K562 (cell line): ENCODE results near the gene PDE8B. TPM values are rescaled to one million over a fixed set of nuclear protein-coding genes. Genes with fewer than 3 reads are reported as not detected.

Experiments
- ATAC-seq: fragments of 200-7000 bp; cut with Tn5 transposase; 3 replicates; pipeline ENCODE4 v1.9.1; 2020; ENCODE audit warnings: moderate library complexity
- BruUV-seq: library from RNA; stranded (reverse); fragments of 400-500 nt; replicated peaks from 2 replicates; lab custom pipeline; 2021; lab: Mats Ljungman, UMichigan
- CTCF ChIA-PET: fragments of 300-600 bp; formaldehyde crosslinking; extraction: SDS; loops from one replicate; lab custom pipeline; 2021; ENCODE audit warnings: low intra/inter-chr PET ratio; lab: Yijun Ruan, JAX
- POLR2A ChIA-PET: fragments of 300-600, 350-650 bp; sonication (Branson Sonifier 250); formaldehyde crosslinking; extraction: SDS; loops from one replicate; lab custom pipeline; 2021; ENCODE audit warnings: antibody characterized with exemption, inconsistent platforms; lab: Yijun Ruan, JAX
- DNase-seq, 4 experiments: peaks; one replicate each; pipeline versions ENCODE4 v3.0.0 to v3.0.0-alpha.2; 2011 to 2018; ENCODE audit warnings: low spot score in 3 of 4, mixed read lengths in 3 of 4; ENCODE audit errors: extremely low read depth in 1 of 4
- FAIRE-seq: peaks from 2 replicates; lab custom pipeline; 2011; peaks lifted over from hg19 to GRCh38; lab: Jason Lieb, UNC
- H2AFZ ChIP-seq: 2 replicates; pipeline ENCODE4 v1.6.0; 2011; ENCODE audit warnings: low read depth, low read length, control low read depth, inconsistent platforms
- H3K27ac ChIP-seq: fragments of 200-600 bp; 3 replicates; pipeline ENCODE4 v1.8.0; 2011; ENCODE audit warnings: low read depth, mild to moderate bottlenecking, control low read depth, inconsistent platforms, low read length, moderate library complexity, mixed read lengths; ENCODE audit errors: extremely low read depth
- H3K27me3 ChIP-seq, 2 experiments: fragments of 300-600 bp in 1 of 2; 2 replicates in 1 of 2; 3 replicates in 1 of 2; pipeline versions ENCODE4 v1.6.0 to v1.8.0; 2011; ENCODE audit warnings: inconsistent platforms in 2 of 2, low read length in 2 of 2, mild to moderate bottlenecking in 1 of 2, mixed read lengths in 1 of 2, moderate library complexity in 1 of 2; ENCODE audit not compliant: control insufficient read depth in 2 of 2, insufficient read depth in 2 of 2
- H3K36me3 ChIP-seq: fragments of 300-600 bp; 3 replicates; pipeline ENCODE4 v1.8.0; 2011; ENCODE audit warnings: mild to moderate bottlenecking, low read length, inconsistent platforms; ENCODE audit not compliant: control insufficient read depth, insufficient read depth
- H3K4me1 ChIP-seq, 2 experiments: fragments of 200-600 bp in 1 of 2; replicated peaks in 1 of 2; 2 replicates in 1 of 2; 3 replicates in 1 of 2; pipeline versions ENCODE4 v1.5.1 to v1.8.0; 2011; ENCODE audit warnings: inconsistent platforms in 2 of 2, low read length in 2 of 2, mild to moderate bottlenecking in 1 of 2, mixed read lengths in 1 of 2, moderate library complexity in 1 of 2; ENCODE audit not compliant: control insufficient read depth in 2 of 2, insufficient read depth in 2 of 2
- H3K4me2 ChIP-seq: 2 replicates; pipeline ENCODE4 v1.6.1; 2011; ENCODE audit warnings: low read length, control low read depth, inconsistent platforms, mixed read lengths; ENCODE audit not compliant: insufficient read depth
- H3K4me3 ChIP-seq: fragments of 200-600 bp; sonication (generic), shearing (Covaris generic); 2 replicates; pipeline ENCODE4 v1.5.1; 2016; ENCODE audit warnings: control low read depth, inconsistent platforms
- H3K79me2 ChIP-seq: fragments of 200-600 bp; 3 replicates; pipeline ENCODE4 v1.8.0; 2011; ENCODE audit warnings: low read length, inconsistent platforms; ENCODE audit not compliant: control insufficient read depth, insufficient read depth
- H3K9ac ChIP-seq, 2 experiments: 2 replicates each; pipeline versions ENCODE4 v1.6.0 to v1.6.1; 2011; ENCODE audit warnings: low read depth in 2 of 2, low read length in 2 of 2, control low read depth in 1 of 2, inconsistent platforms in 1 of 2, mild to moderate bottlenecking in 1 of 2, mixed read lengths in 1 of 2; ENCODE audit not compliant: insufficient read depth in 1 of 2
- H3K9me1 ChIP-seq: one replicate; pipeline ENCODE4 v1.6.0; 2011; ENCODE audit warnings: inconsistent platforms, mild to moderate bottlenecking, low read length, moderate library complexity; ENCODE audit not compliant: control insufficient read depth, insufficient read depth
- H3K9me3 ChIP-seq: replicated peaks from 2 replicates; pipeline ENCODE4 v1.5.1; 2011; ENCODE audit warnings: low read depth, low read length, inconsistent platforms; ENCODE audit not compliant: control insufficient read depth, insufficient read depth
- H4K20me1 ChIP-seq: replicated peaks from 2 replicates; pipeline ENCODE4 v1.6.1; 2011; ENCODE audit warnings: low read length, inconsistent platforms, mixed read lengths; ENCODE audit not compliant: control insufficient read depth, insufficient read depth
- TSHZ1 ChIP-seq: fragments of 250-450 bp; sonication (Bioruptor Pico); IDR thresholded peaks from 2 replicates; pipeline ENCODE4 v1.4.0; 2020; ENCODE audit warnings: mild to moderate bottlenecking, moderate library complexity
- ZNF449 ChIP-seq: fragments of 250-450 bp; sonication (Bioruptor Pico); IDR thresholded peaks from 2 replicates; pipeline ENCODE4 v1.8.0; 2022; ENCODE audit warnings: moderate library complexity, mild to moderate bottlenecking, inconsistent platforms
- ZNF785 ChIP-seq: fragments of 250-450 bp; sonication (Bioruptor Pico); IDR thresholded peaks from 2 replicates; pipeline ENCODE4 v1.4.0; 2020; ENCODE audit warnings: mild to moderate bottlenecking
- WGBS: fragments of 100-300 bp; shearing (Covaris generic); methylation state at CpG from one replicate; pipeline ENCODE4 v1.1.6; 2016; ENCODE audit warnings: low coverage, mixed read lengths; ENCODE audit not compliant: insufficient coverage; ENCODE audit errors: missing lambda C conversion rate; 5-methylcytosine and 5-hydroxymethylcytosine counted together
- in situ Hi-C: fragments of 300-500 bp; cut with MboI; formaldehyde crosslinking; loops from 4 replicates; pipeline ENCODE4 v1.15.0; 2018; ENCODE audit warnings: inconsistent platforms, mixed read lengths
- intact Hi-C: fragments of 100-400 bp; cut with micrococcal nuclease; formaldehyde crosslinking; loops from 2 replicates; pipeline ENCODE4 v1.14.2; 2022
- polyA plus RNA-seq, 8 experiments: library from polyadenylated mRNA; depleted of rRNA in 4 of 8; stranded (reverse) in 5 of 8; unstranded in 3 of 8; fragments of >200 nt; fragmentation: Nextera tagmentation in 2 of 8; fragmentation: Illumina TruSeq in 1 of 8; extraction: Ambion mirVana in 2 of 8; extraction: Trizol in 1 of 8; gene quantifications; 2 replicates each; pipeline versions ENCODE4 v1.2.1 to v1.2.3, GENCODE V29; 2011 to 2014; ENCODE audit warnings: inconsistent platforms in 1 of 8, missing spikeins in 1 of 8
- total RNA-seq, 7 experiments: library from RNA; depleted of rRNA in 6 of 7; stranded (reverse); fragments of >200 nt in 6 of 7; fragmentation: Illumina TruSeq in 2 of 7; extraction: Trizol in 2 of 7; gene quantifications; 2 replicates each; pipeline versions ENCODE4 v1.2.1 to v1.2.3, GENCODE V29; 2011 to 2021; ENCODE audit warnings: low replicate concordance in 1 of 7

PDE8B gene
- total and polyA plus RNA-seq, 9 of the 15 experiments (the other 6 are each of a cell fraction or from before 2014, with no cell fraction given): 0.15 to 0.28 TPM; not detected in 7

- no peaks in the 10 kb centered on the region for H3K9me1 ChIP-seq
- no TSS peak for BruUV-seq
- POLR2A ChIA-PET: no interaction called here
- no peak for TF ChIP-seq ZNF449
- no peak for TF ChIP-seq ZNF785
- no peak for TF ChIP-seq TSHZ1 (CRISPR knock-in tag)
- TF ChIP-seq, all 486 proteins: peak for 0
- Histone ChIP-seq H4K20me1 (no peaks in the 10 kb centered on the region), H3K4me1 (no peaks in the 10 kb centered on the region), H3K27me3 (peaks cover 17 to 30% of the 10 kb centered on the region in 2 experiments), H3K27ac (no peak overlapping the region), H3K9ac (no peak overlapping the region), H3K4me2 (no peak overlapping the region), H3K9me3 (no peaks in the 10 kb centered on the region), H3K79me2 (no peaks in the 10 kb centered on the region), H2AFZ (no peak overlapping the region), H3K4me3 (no peak overlapping the region), H3K36me3 (no peaks in the 10 kb centered on the region)
- WGBS: 0% methylated on average over 2 of the region's 2 CpGs
- FAIRE-seq (no peak), DNase-seq (no peak), ATAC-seq (no peak)
- intact Hi-C loops (no loop called here), in situ Hi-C loops (no loop called here)
- CTCF ChIA-PET: no interaction called here
Observed at GRCh38 chr5:77389746-77390145, 179.3 kb downstream of the PDE8B start.
